ENCODE results near the gene MBP.
A peak's percentile ranks its signal among the peaks of the same experiment; 100 is the strongest.

MBP gene

GRCh38 chr18:76985156-76985950 is 147.2 kb downstream of the MBP start:
- TF ChIP-seq CTCF (IDR thresholded peaks at IDR 0.05; ENCODE audit: extremely low read depth, missing control alignments): no peak

GRCh38 chr18:76984193-76985155 is 148.1 kb downstream of the MBP start:
- no peak for TF ChIP-seq CTCF (IDR thresholded peaks at IDR 0.05; ENCODE audit: extremely low read depth, missing control alignments)
- DNase-seq (ENCODE audit: low spot score): no peak

More at GRCh38 chr18:76985156-76985950, 147.2 kb downstream of the MBP start:
- no peak for DNase-seq (ENCODE audit: low spot score)

GRCh38 chr18:76983613-76984051 is 149.0 kb downstream of the MBP start:
- no peak for TF ChIP-seq CTCF (IDR thresholded peaks at IDR 0.05; ENCODE audit: extremely low read depth, missing control alignments)
- no peak for DNase-seq (ENCODE audit: low spot score)

GRCh38 chr18:76982841-76983583 is 149.6 kb downstream of the MBP start:
- DNase-seq (ENCODE audit: low spot score): peak; percentile 93
- peak; percentile 90 for TF ChIP-seq CTCF (IDR thresholded peaks at IDR 0.05; ENCODE audit: extremely low read depth, missing control alignments)

- TF ChIP-seq CTCF (IDR thresholded peaks at IDR 0.05; ENCODE audit: extremely low read depth, missing control alignments): no peak
- DNase-seq (ENCODE audit: low spot score): no peak
Observed at GRCh38 chr18:76982038-76982437, 150.5 kb downstream of the MBP start.

GRCh38 chr18:76981396-76981968 is 151.1 kb downstream of the MBP start:
- no peak for TF ChIP-seq CTCF (IDR thresholded peaks at IDR 0.05; ENCODE audit: extremely low read depth, missing control alignments)
- peak; percentile 76 for DNase-seq (ENCODE audit: low spot score)

Measured in GM20000 (cell line).